ENCODE measurements around the gene ITM2B.
A peak's percentile ranks its signal among the peaks of the same experiment; 100 is the strongest.

ITM2B gene

DNA sequence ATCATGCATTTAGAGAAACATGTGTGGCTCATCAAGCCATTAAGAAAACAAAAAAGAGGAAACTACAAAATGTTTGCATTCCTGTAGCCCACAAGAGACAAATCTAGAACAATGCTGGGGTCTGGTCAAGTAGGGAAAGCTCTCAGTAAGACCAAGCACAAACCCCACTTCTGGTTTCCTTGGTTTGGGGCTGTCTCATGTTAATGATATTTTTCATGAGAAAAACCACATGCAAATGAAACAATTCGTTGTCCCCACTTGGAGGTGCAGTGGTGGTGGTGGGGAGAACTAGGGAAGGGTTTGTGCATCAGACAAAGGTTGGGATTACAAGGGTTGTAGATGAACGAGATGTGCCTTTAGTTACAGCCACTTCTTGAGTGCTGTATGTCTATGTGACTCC lies 63.5 kb downstream of the ITM2B start:
- H3K4me3 ChIP-seq (ENCODE audit: low read length), result no peak overlapping the region
- TF ChIP-seq ZNF274 (IDR thresholded peaks at IDR 0.05; ENCODE audit: low read depth, low read length), result no peak

DNA sequence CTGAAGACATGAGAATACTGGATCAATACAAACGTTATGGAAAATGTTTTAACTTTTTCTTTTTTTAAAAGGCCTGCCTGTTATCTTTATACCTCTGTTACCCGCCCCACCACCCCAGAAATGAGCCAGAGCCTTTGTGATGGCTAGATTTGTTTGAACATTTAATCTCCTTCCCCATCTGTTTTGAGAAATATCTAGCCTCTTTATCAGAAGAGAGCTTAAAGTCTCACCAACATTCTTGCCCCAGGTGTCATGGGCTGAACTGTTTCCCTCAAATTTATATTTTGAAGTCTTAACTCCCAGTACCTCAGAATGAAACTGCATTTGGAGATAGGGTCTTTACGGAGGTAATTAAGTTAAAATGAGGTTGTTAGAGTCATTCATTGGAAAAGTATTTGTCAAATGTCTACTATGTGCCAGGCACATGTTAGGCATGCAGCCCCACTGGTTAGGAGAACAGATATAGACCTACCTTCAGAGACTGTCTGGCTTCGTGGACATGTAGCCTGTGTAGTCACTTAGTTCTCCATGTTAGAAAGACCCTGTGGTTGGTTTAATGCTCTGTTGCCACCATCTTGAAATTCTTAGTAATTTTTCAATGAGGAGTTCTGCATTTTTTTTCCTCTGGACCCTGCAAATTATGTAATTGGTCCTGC lies 64.3 kb downstream of the ITM2B start:
- no peak overlapping the region for H3K4me3 ChIP-seq (ENCODE audit: low read length)
- TF ChIP-seq ZNF274 (IDR thresholded peaks at IDR 0.05; ENCODE audit: low read depth, low read length), result no peak

DNA sequence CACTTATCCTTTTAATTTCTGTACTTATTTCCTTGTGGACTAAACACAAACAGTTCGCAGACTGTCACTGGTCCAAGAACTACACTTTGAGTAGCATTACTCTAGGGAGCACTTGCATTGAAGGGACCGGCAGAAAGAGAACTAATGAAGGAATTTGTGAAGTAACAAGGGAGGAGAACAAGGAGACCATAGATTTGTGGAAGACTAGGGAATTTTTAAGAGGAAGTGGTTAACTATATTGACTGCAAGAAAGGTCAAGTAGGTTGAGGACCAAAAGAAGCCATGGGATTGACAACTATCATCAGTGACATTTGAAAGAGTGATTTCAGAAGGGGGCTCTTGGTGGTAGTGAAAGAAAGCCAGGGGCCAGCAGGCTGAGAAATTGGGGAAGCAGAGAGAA lies 66.6 kb downstream of the ITM2B start:
- H3K4me3 ChIP-seq (ENCODE audit: low read length), result no peak overlapping the region
- no peak for TF ChIP-seq ZNF274 (IDR thresholded peaks at IDR 0.05; ENCODE audit: low read depth, low read length)

- peak overlapping the region; percentile 97 for H3K4me3 ChIP-seq (ENCODE audit: low read length)
- no peak for TF ChIP-seq ZNF274 (IDR thresholded peaks at IDR 0.05; ENCODE audit: low read depth, low read length)
Observed at GRCh38 chr13:48302871-48303358, 69.9 kb downstream of the ITM2B start.

DNA sequence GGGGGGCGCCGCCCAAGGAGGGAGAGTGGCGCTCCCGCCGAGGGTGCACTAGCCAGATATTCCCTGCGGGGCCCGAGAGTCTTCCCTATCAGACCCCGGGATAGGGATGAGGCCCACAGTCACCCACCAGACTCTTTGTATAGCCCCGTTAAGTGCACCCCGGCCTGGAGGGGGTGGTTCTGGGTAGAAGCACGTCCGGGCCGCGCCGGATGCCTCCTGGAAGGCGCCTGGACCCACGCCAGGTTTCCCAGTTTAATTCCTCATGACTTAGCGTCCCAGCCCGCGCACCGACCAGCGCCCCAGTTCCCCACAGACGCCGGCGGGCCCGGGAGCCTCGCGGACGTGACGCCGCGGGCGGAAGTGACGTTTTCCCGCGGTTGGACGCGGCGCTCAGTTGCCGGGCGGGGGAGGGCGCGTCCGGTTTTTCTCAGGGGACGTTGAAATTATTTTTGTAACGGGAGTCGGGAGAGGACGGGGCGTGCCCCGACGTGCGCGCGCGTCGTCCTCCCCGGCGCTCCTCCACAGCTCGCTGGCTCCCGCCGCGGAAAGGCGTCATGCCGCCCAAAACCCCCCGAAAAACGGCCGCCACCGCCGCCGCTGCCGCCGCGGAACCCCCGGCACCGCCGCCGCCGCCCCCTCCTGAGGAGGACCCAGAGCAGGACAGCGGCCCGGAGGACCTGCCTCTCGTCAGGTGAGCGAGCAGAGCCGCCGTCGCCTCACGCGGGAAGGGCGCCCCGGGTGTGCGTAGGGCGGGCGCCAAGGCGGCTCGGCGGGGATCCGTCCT lies 70.5 kb downstream of the ITM2B start, which contains the start of gene RB1:
Gene RB1, plus strand, starts transcription at position 393 of the 784 bp plus-strand sequence. Its CDS starts 162 bp downstream, at position 555.
- no peak for TF ChIP-seq ZNF274 (IDR thresholded peaks at IDR 0.05; ENCODE audit: low read depth, low read length)

DNA sequence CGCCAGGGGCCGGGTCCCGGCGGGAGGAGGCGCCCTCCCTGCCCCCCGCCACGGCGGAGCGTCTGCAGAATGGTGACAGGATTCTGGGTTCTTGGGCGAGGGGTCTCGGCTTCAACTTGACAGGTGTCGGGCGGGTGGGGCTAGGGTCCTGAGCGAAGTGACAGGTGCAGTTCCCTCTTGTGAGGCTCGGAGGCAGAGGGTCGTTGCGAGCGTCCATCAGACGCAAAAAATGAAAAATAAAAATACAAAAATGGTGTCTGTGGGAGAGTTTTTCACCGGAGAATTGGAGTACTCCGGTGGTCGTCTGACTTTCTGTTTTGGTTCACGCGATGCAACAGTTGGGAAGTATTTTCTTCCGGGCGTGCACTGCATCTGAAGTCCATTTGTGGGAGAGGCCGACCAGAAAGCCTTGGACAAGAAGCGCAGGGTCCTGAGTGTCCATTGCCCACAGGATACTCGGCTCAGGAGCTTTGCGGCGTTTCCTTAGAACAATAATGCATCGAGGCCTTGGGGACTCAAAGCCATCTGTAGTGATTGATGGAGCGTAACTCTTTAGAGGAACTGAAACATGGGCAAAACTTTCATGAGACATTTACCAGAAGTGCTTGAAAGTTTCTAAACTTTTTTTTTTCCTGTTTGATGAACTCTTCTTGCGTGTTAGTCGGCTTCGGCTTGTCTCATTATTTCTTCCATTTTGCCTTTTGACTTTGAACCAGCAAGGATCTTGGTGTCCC lies 71.3 kb downstream of the ITM2B start:
- TF ChIP-seq ZNF274 (IDR thresholded peaks at IDR 0.05; ENCODE audit: low read depth, low read length), result no peak
- H3K4me3 ChIP-seq (ENCODE audit: low read length), result peak overlapping the region; percentile 97

More for the DNA sequence above, 70.5 kb downstream of the ITM2B start, which contains the start of gene RB1:
- H3K4me3 ChIP-seq (ENCODE audit: low read length), result peak within 1 kb of the TSS; percentile 97

DNA sequence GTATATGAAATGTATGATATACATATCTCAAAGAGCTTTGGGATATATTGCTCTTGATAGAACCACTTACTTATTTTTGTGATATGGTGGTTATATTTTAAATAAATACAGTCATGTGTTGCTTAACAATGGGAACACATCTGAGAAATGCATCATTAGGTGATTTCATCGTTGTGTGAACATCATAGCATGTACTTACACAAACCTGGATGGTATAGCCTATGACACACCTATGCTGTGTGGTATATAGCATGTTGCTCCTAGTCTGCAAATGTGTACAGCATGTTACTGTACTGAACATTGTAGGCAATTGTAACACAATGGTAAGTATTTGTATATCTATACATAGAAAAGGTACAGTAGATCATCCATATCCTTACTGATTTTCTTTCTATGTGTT lies 78.2 kb downstream of the ITM2B start:
- no peak overlapping the region for H3K4me3 ChIP-seq (ENCODE audit: low read length)
- TF ChIP-seq ZNF274 (IDR thresholded peaks at IDR 0.05; ENCODE audit: low read depth, low read length), result no peak

DNA sequence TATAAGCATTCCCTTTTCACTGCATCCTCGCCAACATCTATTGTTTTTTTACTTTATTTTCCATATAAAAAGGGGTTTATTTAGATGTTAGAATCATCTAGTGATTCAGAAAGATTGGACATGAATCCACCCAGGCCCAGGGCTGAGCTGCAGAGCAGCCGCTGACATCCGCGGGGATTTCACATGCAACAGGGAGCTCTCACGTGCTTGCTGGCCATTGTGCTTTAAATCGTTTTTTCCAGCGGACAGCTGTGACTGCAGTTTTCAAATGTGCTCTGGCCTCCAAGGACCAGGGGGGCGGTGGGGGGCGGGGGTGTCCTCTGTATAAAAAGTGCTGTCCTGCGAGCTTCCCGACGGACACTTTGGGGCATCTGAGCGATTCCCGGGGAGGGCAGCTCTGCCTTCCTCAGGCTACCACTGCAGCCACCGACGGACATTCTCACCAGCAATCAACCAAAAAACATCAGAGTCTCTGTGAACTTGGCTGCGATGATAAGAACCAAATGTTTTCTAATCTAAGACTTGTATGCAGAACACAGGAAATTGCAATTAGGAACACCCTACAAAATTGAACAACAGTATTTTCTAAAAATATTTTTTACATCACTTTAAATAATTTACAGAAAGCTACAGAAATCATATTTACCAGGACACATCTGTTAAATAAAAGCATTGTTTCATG lies 83.1 kb downstream of the ITM2B start:
- no peak overlapping the region for H3K4me3 ChIP-seq (ENCODE audit: low read length)
- TF ChIP-seq ZNF274 (IDR thresholded peaks at IDR 0.05; ENCODE audit: low read depth, low read length), result no peak

- H3K4me3 ChIP-seq (ENCODE audit: low read length), result no peak overlapping the region
- no peak for TF ChIP-seq ZNF274 (IDR thresholded peaks at IDR 0.05; ENCODE audit: low read depth, low read length)
Observed at GRCh38 chr13:48316826-48317510, 84.0 kb downstream of the ITM2B start.

- TF ChIP-seq ZNF274 (IDR thresholded peaks at IDR 0.05; ENCODE audit: low read depth, low read length), result no peak
- no peak overlapping the region for H3K4me3 ChIP-seq (ENCODE audit: low read length)
Observed at GRCh38 chr13:48317511-48318376, 84.7 kb downstream of the ITM2B start.

- TF ChIP-seq ZNF274 (IDR thresholded peaks at IDR 0.05; ENCODE audit: low read depth, low read length), result no peak
- H3K4me3 ChIP-seq (ENCODE audit: low read length), result no peak overlapping the region
Observed at GRCh38 chr13:48318377-48318811, 85.4 kb downstream of the ITM2B start.

DNA sequence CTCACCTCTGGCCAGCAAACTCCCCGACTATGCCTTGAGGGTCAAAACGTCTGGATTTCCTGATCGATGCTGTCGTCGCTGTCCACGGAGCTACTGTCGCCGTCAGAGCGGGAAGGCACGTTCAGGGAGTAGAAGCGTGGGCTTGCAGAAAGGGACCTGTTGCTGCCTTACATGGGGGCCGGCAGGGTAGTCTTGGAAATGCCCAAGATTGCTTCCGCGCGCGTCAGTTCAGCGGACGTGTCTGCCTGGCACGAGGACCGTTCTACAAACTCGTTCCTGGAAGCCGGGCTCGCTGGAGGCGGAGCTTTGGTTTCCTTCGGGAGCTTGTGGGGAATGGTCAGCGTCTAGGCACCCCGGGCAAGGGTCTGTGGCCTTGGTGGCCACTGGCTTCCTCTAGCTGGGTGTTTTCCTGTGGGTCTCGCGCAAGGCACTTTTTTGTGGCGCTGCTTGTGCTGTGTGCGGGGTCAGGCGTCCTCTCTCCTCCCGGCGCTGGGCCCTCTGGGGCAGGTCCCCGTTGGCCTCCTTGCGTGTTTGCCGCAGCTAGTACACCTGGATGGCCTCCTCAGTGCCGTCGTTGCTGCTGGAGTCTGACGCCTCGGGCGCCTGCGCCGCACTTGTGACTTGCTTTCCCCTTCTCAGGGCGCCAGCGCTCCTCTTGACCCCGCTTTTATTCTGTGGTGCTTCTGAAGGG lies 86.0 kb downstream of the ITM2B start:
- TF ChIP-seq ZNF274 (IDR thresholded peaks at IDR 0.05; ENCODE audit: low read depth, low read length), result no peak
- no peak overlapping the region for H3K4me3 ChIP-seq (ENCODE audit: low read length)

All from GM08714 (cell line).